ENCODE measurements around the gene TUBA3D.

DNA sequence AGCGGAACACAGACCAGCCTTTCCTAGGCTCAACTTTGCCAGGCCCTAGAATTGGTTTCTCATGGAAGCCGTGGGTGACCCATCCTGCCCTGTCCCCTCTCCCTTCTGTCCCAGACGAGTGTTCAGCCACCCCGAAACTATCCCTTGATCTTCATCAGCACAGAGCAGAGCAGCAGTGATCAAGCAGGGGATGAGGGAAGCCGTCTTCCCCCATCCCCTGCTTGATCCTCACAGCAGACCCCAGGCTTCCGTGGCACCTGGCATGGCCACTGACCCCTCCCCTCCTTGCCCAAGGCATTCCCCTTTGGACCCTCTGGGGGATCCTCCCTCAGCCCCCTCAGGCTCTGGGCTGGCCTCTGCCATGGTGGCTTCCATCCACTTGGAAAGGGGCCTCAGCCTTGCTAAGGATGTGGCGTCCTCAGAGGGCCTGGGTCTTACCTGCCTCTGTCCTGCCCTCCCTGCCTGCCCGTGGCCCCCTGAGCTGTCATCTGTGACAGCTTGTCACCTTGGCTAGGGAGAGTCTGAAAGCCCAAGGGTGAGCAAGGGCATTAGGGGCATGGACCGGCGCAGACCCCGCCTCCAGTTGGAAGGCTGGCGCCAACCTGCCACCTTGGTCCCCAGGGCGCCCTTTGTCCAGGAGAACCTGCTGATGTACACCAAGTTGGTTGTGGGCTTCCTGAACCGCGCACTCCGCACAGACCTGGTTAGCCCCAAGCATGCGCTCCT, 41.4 kb downstream of the TUBA3D start:
- TF ChIP-seq, protein P1, sequence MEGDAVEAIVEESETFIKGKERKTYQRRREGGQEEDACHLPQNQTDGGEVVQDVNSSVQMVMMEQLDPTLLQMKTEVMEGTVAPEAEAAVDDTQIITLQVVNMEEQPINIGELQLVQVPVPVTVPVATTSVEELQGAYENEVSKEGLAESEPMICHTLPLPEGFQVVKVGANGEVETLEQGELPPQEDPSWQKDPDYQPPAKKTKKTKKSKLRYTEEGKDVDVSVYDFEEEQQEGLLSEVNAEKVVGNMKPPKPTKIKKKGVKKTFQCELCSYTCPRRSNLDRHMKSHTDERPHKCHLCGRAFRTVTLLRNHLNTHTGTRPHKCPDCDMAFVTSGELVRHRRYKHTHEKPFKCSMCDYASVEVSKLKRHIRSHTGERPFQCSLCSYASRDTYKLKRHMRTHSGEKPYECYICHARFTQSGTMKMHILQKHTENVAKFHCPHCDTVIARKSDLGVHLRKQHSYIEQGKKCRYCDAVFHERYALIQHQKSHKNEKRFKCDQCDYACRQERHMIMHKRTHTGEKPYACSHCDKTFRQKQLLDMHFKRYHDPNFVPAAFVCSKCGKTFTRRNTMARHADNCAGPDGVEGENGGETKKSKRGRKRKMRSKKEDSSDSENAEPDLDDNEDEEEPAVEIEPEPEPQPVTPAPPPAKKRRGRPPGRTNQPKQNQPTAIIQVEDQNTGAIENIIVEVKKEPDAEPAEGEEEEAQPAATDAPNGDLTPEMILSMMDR (IDR thresholded peaks at IDR 0.05; ENCODE audit: insufficient read depth, low read depth, low read length), result no peak
- no peak for TF ChIP-seq EZH2 (IDR thresholded peaks at IDR 0.05; ENCODE audit: insufficient read depth, low read length)
